Suprapubic skin (tissue), 4 donors: ENCODE measurements around the gene LDLRAD2.

Experiments used
- POLR2A ChIP-seq, 2 donors: fragments of 450-650 bp; IDR thresholded peaks; one replicate each; pipeline ENCODE4 v1.6.1; 2017; ENCODE audit warnings: antibody characterized with exemption in 2 of 2, mild to moderate bottlenecking in 2 of 2, moderate library complexity in 2 of 2
- POLR2AphosphoS5 ChIP-seq, 3 donors: sonication (generic); formaldehyde crosslinking; IDR thresholded peaks; one replicate each; pipeline ENCODE4 v1.6.1; 2017; ENCODE audit warnings: antibody characterized with exemption in 3 of 3
- TF ChIP-seq, protein P1 (sequence below), 2 donors: fragments of 200-600 bp in 1 of 2; fragments of 450-650 bp in 1 of 2; sonication (generic) in 1 of 2; IDR thresholded peaks; one replicate each; pipeline ENCODE4 v1.5.1; 2016 to 2019; ENCODE audit warnings: antibody characterized with exemption in 2 of 2, mild to moderate bottlenecking in 1 of 2, moderate library complexity in 1 of 2

DNA sequence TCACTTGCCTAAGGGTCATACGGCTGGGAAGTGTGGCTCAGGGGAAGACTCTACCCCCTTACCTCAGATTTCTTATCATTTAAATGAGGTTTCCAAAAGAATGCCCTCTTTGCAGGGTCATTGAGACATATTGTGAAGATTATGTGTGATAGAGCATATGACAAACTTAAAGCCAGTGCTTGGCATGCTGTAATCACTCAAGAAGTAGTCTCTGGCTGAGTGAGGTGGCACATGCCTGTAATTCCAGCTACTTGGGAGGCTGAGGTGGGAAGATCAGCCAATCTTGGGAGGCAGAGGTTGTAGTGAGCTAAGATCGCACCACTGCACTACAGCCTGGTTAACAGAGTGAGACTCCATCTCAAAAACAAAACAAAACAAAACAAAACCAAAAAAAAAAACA lies 7.5 kb upstream of the LDLRAD2 start:
- TF ChIP-seq, protein P1, sequence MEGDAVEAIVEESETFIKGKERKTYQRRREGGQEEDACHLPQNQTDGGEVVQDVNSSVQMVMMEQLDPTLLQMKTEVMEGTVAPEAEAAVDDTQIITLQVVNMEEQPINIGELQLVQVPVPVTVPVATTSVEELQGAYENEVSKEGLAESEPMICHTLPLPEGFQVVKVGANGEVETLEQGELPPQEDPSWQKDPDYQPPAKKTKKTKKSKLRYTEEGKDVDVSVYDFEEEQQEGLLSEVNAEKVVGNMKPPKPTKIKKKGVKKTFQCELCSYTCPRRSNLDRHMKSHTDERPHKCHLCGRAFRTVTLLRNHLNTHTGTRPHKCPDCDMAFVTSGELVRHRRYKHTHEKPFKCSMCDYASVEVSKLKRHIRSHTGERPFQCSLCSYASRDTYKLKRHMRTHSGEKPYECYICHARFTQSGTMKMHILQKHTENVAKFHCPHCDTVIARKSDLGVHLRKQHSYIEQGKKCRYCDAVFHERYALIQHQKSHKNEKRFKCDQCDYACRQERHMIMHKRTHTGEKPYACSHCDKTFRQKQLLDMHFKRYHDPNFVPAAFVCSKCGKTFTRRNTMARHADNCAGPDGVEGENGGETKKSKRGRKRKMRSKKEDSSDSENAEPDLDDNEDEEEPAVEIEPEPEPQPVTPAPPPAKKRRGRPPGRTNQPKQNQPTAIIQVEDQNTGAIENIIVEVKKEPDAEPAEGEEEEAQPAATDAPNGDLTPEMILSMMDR (IDR thresholded peaks at IDR 0.05) = no peak
- TF ChIP-seq POLR2A (IDR thresholded peaks at IDR 0.05) = no peak
- no peak for TF ChIP-seq POLR2AphosphoS5 (IDR thresholded peaks at IDR 0.05)
